CD14-positive monocyte (primary cell): Measurements from ENCODE around the gene PPP3R1. TPM values are rescaled to one million over a fixed set of nuclear protein-coding genes. Genes with fewer than 3 reads are reported as not detected.

Source experiments
- DNase-seq, 3 donors: peaks; one replicate each; pipeline ENCODE4 v3.0.0-alpha.2; 2011 to 2022
- H2AFZ ChIP-seq: 2 replicates; pipeline ENCODE4 v1.6.0; 2012; ENCODE audit warnings: mild to moderate bottlenecking, low read depth, low read length, inconsistent platforms; ENCODE audit not compliant: insufficient read depth, poor library complexity, severe bottlenecking
- H3K27ac ChIP-seq, 2 donors: 1 replicate in 1 of 2; 2 replicates in 1 of 2; pipeline ENCODE4 v1.5.1; 2012 to 2013; ENCODE audit warnings: low read length in 2 of 2, control low read depth in 1 of 2, inconsistent platforms in 1 of 2, low read depth in 1 of 2, mild to moderate bottlenecking in 1 of 2
- H3K27me3 ChIP-seq, 2 donors: one replicate each; pipeline versions ENCODE4 v1.6.0 to v1.6.1; 2011 to 2013; ENCODE audit warnings: low read length in 2 of 2; ENCODE audit not compliant: control insufficient read depth in 2 of 2, insufficient read depth in 2 of 2
- H3K36me3 ChIP-seq, 2 donors: replicated peaks in 1 of 2; 1 replicate in 1 of 2; 2 replicates in 1 of 2; pipeline versions ENCODE4 v1.5.1 to v1.6.1; 2012 to 2013; ENCODE audit warnings: low read length in 2 of 2, control low read depth in 1 of 2, inconsistent platforms in 1 of 2, mild to moderate bottlenecking in 1 of 2; ENCODE audit not compliant: insufficient read depth in 2 of 2, control insufficient read depth in 1 of 2
- H3K4me1 ChIP-seq, 2 donors: 1 replicate in 1 of 2; 2 replicates in 1 of 2; pipeline versions ENCODE4 v1.5.1 to v1.6.1; 2012 to 2013; ENCODE audit warnings: low read length in 2 of 2, control low read depth in 1 of 2, inconsistent platforms in 1 of 2, mild to moderate bottlenecking in 1 of 2, moderate library complexity in 1 of 2; ENCODE audit not compliant: insufficient read depth in 2 of 2, control insufficient read depth in 1 of 2
- H3K4me2 ChIP-seq: replicated peaks from 2 replicates; pipeline ENCODE3; 2012; ENCODE audit warnings: low read length, moderate library complexity, mild to moderate bottlenecking; ENCODE audit not compliant: poor library complexity, severe bottlenecking; ENCODE audit errors: extremely low read depth
- H3K4me3 ChIP-seq, 3 experiments: fragments of 200-600 bp in 1 of 3; sonication (generic) in 1 of 3; replicated peaks in 1 of 3; 1 replicate in 2 of 3; 2 replicates in 1 of 3; pipeline ENCODE4 v1.5.1; 2011 to 2013; ENCODE audit warnings: low read length in 3 of 3, mild to moderate bottlenecking in 3 of 3, control low read depth in 2 of 3, low read depth in 2 of 3, inconsistent platforms in 1 of 3, moderate library complexity in 1 of 3
- H3K79me2 ChIP-seq: 2 replicates; pipeline ENCODE4 v1.6.0; 2012; ENCODE audit warnings: mild to moderate bottlenecking, control low read depth, inconsistent platforms, low read length, moderate library complexity; ENCODE audit not compliant: insufficient read depth
- H3K9ac ChIP-seq: 2 replicates; pipeline ENCODE4 v1.6.0; 2017; ENCODE audit warnings: low read length, mild to moderate bottlenecking; ENCODE audit not compliant: insufficient read depth, poor library complexity, severe bottlenecking
- H3K9me3 ChIP-seq, 2 donors: replicated peaks in 1 of 2; 1 replicate in 1 of 2; 2 replicates in 1 of 2; pipeline versions ENCODE4 v1.5.1 to v1.6.1; 2012 to 2013; ENCODE audit warnings: low read length in 2 of 2, control low read depth in 1 of 2; ENCODE audit not compliant: control insufficient read depth in 1 of 2, insufficient read depth in 1 of 2
- H4K20me1 ChIP-seq: 2 replicates; pipeline ENCODE4 v1.6.0; 2012; ENCODE audit warnings: mild to moderate bottlenecking, low read length, control low read depth, moderate library complexity; ENCODE audit not compliant: insufficient read depth
- H3K27ac Mint-ChIP-seq, 7 donors: one replicate each; pipeline ENCODE4 v1.8.0; 2020; ENCODE audit warnings: mild to moderate bottlenecking in 7 of 7, mixed read lengths in 7 of 7, moderate library complexity in 6 of 7, inconsistent platforms in 2 of 7
- H3K27me3 Mint-ChIP-seq, 3 donors: one replicate each; pipeline ENCODE4 v1.8.0; 2021 to 2022; ENCODE audit warnings: low read depth in 3 of 3, mild to moderate bottlenecking in 3 of 3, mixed read lengths in 3 of 3, moderate library complexity in 3 of 3, inconsistent platforms in 1 of 3
- H3K36me3 Mint-ChIP-seq, 2 donors: one replicate each; pipeline ENCODE4 v1.8.0; 2020; ENCODE audit warnings: mixed read lengths in 2 of 2, inconsistent platforms in 1 of 2, mild to moderate bottlenecking in 1 of 2
- H3K4me1 Mint-ChIP-seq: one replicate; pipeline ENCODE4 v1.8.0; 2020; ENCODE audit warnings: mild to moderate bottlenecking, mixed read lengths
- H3K4me3 Mint-ChIP-seq, 2 donors: one replicate each; pipeline ENCODE4 v1.8.0; 2020; ENCODE audit warnings: mild to moderate bottlenecking in 2 of 2, mixed read lengths in 2 of 2, moderate library complexity in 1 of 2
- H3K9me3 Mint-ChIP-seq, 7 donors: one replicate each; pipeline ENCODE4 v1.8.0; 2020 to 2022; ENCODE audit warnings: mixed read lengths in 7 of 7, mild to moderate bottlenecking in 6 of 7, moderate library complexity in 6 of 7, inconsistent platforms in 2 of 7
- CTCF ChIP-seq: fragments of 200-600 bp; IDR thresholded peaks from one replicate; pipeline ENCODE4 v1.8.0; 2022; ENCODE audit warnings: antibody characterized with exemption, mild to moderate bottlenecking
- WGBS: methylation state at CpG from one replicate; pipeline ENCODE4 v1.1.5; 2013; ENCODE audit warnings: missing lambda C conversion rate; ENCODE audit not compliant: insufficient coverage; 5-methylcytosine and 5-hydroxymethylcytosine counted together
- intact Hi-C, 2 donors: fragments of 100-400 bp; cut with micrococcal nuclease; formaldehyde crosslinking; loops; one replicate each; pipeline versions ENCODE4 v1.15.0 to v1.15.1; 2023
- polyA plus RNA-seq, 3 donors: library from polyadenylated mRNA; depleted of rRNA in 1 of 3; unstranded in 2 of 3; stranded (reverse) in 1 of 3; fragments of 300-500 nt in 2 of 3; fragments of >200 nt in 1 of 3; fragmentation: Illumina TruSeq in 2 of 3; gene quantifications; 1 replicate in 2 of 3; 2 replicates in 1 of 3; pipeline ENCODE4 v1.2.3, GENCODE V29; 2012 to 2021

PPP3R1 gene
- polyA plus RNA-seq, 3 donors, result 8.7 to 32.6 (median 10.7) TPM

GRCh38 chr2:68241732-68242131 is 10.6 kb downstream of the PPP3R1 start:
- Histone ChIP-seq H3K27ac (no peak overlapping the region), H3K79me2 (peaks cover 100% of the 10 kb centered on the region), H4K20me1 (peaks cover 100% of the 10 kb centered on the region), H3K9me3 (no peaks in the 10 kb centered on the region), H3K4me3 (no peak overlapping the region), H2AFZ (no peak overlapping the region), H3K36me3 (no peaks in the 10 kb centered on the region), H3K9ac (no peak overlapping the region), H3K27me3 (no peaks in the 10 kb centered on the region), H3K4me2 (no peak overlapping the region), H3K4me1 (peaks cover 48 to 58% of the 10 kb centered on the region in 2 donors)
- no peak for TF ChIP-seq CTCF
- no peak overlapping the region for H3K4me3 Mint-ChIP-seq
- H3K36me3 Mint-ChIP-seq, result peaks cover 0 to 15% of the 10 kb centered on the region in 2 donors
- H3K27me3 Mint-ChIP-seq, result no peaks in the 10 kb centered on the region
- no peak for DNase-seq
- peak overlapping the region in 2 of 7 donors; percentile 36 to 64 for H3K27ac Mint-ChIP-seq
- peaks cover 40% of the 10 kb centered on the region for H3K4me1 Mint-ChIP-seq
- no CpG with 5 or more reads among the region's 2 CpGs for WGBS
- intact Hi-C loops, result no loop called here
- H3K9me3 Mint-ChIP-seq, result no peaks in the 10 kb centered on the region

GRCh38 chr2:68240446-68240845 is 11.9 kb downstream of the PPP3R1 start:
- Mint-ChIP-seq H3K27ac (peak overlapping the region in 5 of 7 donors; percentile 5 to 82 (median 39)), H3K4me3 (no peak overlapping the region), H3K9me3 (no peaks in the 10 kb centered on the region), H3K27me3 (no peaks in the 10 kb centered on the region), H3K36me3 (peaks cover 0 to 15% of the 10 kb centered on the region in 2 donors), H3K4me1 (peaks cover 51% of the 10 kb centered on the region)
- peaks cover 43 to 56% of the 10 kb centered on the region in 2 donors for H3K4me1 ChIP-seq
- peaks cover 100% of the 10 kb centered on the region for H3K79me2 ChIP-seq
- no peak overlapping the region for H3K9ac ChIP-seq
- H4K20me1 ChIP-seq, result peaks cover 100% of the 10 kb centered on the region
- no peak overlapping the region for H3K4me3 ChIP-seq
- no peaks in the 10 kb centered on the region for H3K9me3 ChIP-seq
- 75% methylated on average over 1 of the region's 4 CpGs for WGBS
- intact Hi-C loops, result no loop called here
- H3K36me3 ChIP-seq, result no peaks in the 10 kb centered on the region
- TF ChIP-seq CTCF, result no peak
- no peaks in the 10 kb centered on the region for H3K27me3 ChIP-seq
- no peak overlapping the region for H3K4me2 ChIP-seq
- no peak overlapping the region for H2AFZ ChIP-seq
- peak overlapping the region in 1 of 2 donors; percentile 57 for H3K27ac ChIP-seq
- no peak for DNase-seq
